CD14-positive monocyte (primary cell): ENCODE results near the gene ARHGAP15. TPM values are rescaled to one million over a fixed set of nuclear protein-coding genes. Genes with fewer than 3 reads are reported as not detected.

ENCODE experiments used
- DNase-seq, 3 donors: peaks; one replicate each; pipeline ENCODE4 v3.0.0-alpha.2; 2011 to 2022
- H2AFZ ChIP-seq: 2 replicates; pipeline ENCODE4 v1.6.0; 2012; ENCODE audit warnings: mild to moderate bottlenecking, low read depth, low read length, inconsistent platforms; ENCODE audit not compliant: insufficient read depth, poor library complexity, severe bottlenecking
- H3K27ac ChIP-seq, 2 donors: 1 replicate in 1 of 2; 2 replicates in 1 of 2; pipeline ENCODE4 v1.5.1; 2012 to 2013; ENCODE audit warnings: low read length in 2 of 2, control low read depth in 1 of 2, inconsistent platforms in 1 of 2, low read depth in 1 of 2, mild to moderate bottlenecking in 1 of 2
- H3K27me3 ChIP-seq, 2 donors: one replicate each; pipeline versions ENCODE4 v1.6.0 to v1.6.1; 2011 to 2013; ENCODE audit warnings: low read length in 2 of 2; ENCODE audit not compliant: control insufficient read depth in 2 of 2, insufficient read depth in 2 of 2
- H3K36me3 ChIP-seq, 2 donors: replicated peaks in 1 of 2; 1 replicate in 1 of 2; 2 replicates in 1 of 2; pipeline versions ENCODE4 v1.5.1 to v1.6.1; 2012 to 2013; ENCODE audit warnings: low read length in 2 of 2, control low read depth in 1 of 2, inconsistent platforms in 1 of 2, mild to moderate bottlenecking in 1 of 2; ENCODE audit not compliant: insufficient read depth in 2 of 2, control insufficient read depth in 1 of 2
- H3K4me1 ChIP-seq, 2 donors: 1 replicate in 1 of 2; 2 replicates in 1 of 2; pipeline versions ENCODE4 v1.5.1 to v1.6.1; 2012 to 2013; ENCODE audit warnings: low read length in 2 of 2, control low read depth in 1 of 2, inconsistent platforms in 1 of 2, mild to moderate bottlenecking in 1 of 2, moderate library complexity in 1 of 2; ENCODE audit not compliant: insufficient read depth in 2 of 2, control insufficient read depth in 1 of 2
- H3K4me2 ChIP-seq: replicated peaks from 2 replicates; pipeline ENCODE3; 2012; ENCODE audit warnings: low read length, moderate library complexity, mild to moderate bottlenecking; ENCODE audit not compliant: poor library complexity, severe bottlenecking; ENCODE audit errors: extremely low read depth
- H3K4me3 ChIP-seq, 3 experiments: fragments of 200-600 bp in 1 of 3; sonication (generic) in 1 of 3; replicated peaks in 1 of 3; 1 replicate in 2 of 3; 2 replicates in 1 of 3; pipeline ENCODE4 v1.5.1; 2011 to 2013; ENCODE audit warnings: low read length in 3 of 3, mild to moderate bottlenecking in 3 of 3, control low read depth in 2 of 3, low read depth in 2 of 3, inconsistent platforms in 1 of 3, moderate library complexity in 1 of 3
- H3K79me2 ChIP-seq: 2 replicates; pipeline ENCODE4 v1.6.0; 2012; ENCODE audit warnings: mild to moderate bottlenecking, control low read depth, inconsistent platforms, low read length, moderate library complexity; ENCODE audit not compliant: insufficient read depth
- H3K9ac ChIP-seq: 2 replicates; pipeline ENCODE4 v1.6.0; 2017; ENCODE audit warnings: low read length, mild to moderate bottlenecking; ENCODE audit not compliant: insufficient read depth, poor library complexity, severe bottlenecking
- H3K9me3 ChIP-seq, 2 donors: replicated peaks in 1 of 2; 1 replicate in 1 of 2; 2 replicates in 1 of 2; pipeline versions ENCODE4 v1.5.1 to v1.6.1; 2012 to 2013; ENCODE audit warnings: low read length in 2 of 2, control low read depth in 1 of 2; ENCODE audit not compliant: control insufficient read depth in 1 of 2, insufficient read depth in 1 of 2
- H4K20me1 ChIP-seq: 2 replicates; pipeline ENCODE4 v1.6.0; 2012; ENCODE audit warnings: mild to moderate bottlenecking, low read length, control low read depth, moderate library complexity; ENCODE audit not compliant: insufficient read depth
- H3K27ac Mint-ChIP-seq, 7 donors: one replicate each; pipeline ENCODE4 v1.8.0; 2020; ENCODE audit warnings: mild to moderate bottlenecking in 7 of 7, mixed read lengths in 7 of 7, moderate library complexity in 6 of 7, inconsistent platforms in 2 of 7
- H3K27me3 Mint-ChIP-seq, 3 donors: one replicate each; pipeline ENCODE4 v1.8.0; 2021 to 2022; ENCODE audit warnings: low read depth in 3 of 3, mild to moderate bottlenecking in 3 of 3, mixed read lengths in 3 of 3, moderate library complexity in 3 of 3, inconsistent platforms in 1 of 3
- H3K36me3 Mint-ChIP-seq, 2 donors: one replicate each; pipeline ENCODE4 v1.8.0; 2020; ENCODE audit warnings: mixed read lengths in 2 of 2, inconsistent platforms in 1 of 2, mild to moderate bottlenecking in 1 of 2
- H3K4me1 Mint-ChIP-seq: one replicate; pipeline ENCODE4 v1.8.0; 2020; ENCODE audit warnings: mild to moderate bottlenecking, mixed read lengths
- H3K4me3 Mint-ChIP-seq, 2 donors: one replicate each; pipeline ENCODE4 v1.8.0; 2020; ENCODE audit warnings: mild to moderate bottlenecking in 2 of 2, mixed read lengths in 2 of 2, moderate library complexity in 1 of 2
- H3K9me3 Mint-ChIP-seq, 7 donors: one replicate each; pipeline ENCODE4 v1.8.0; 2020 to 2022; ENCODE audit warnings: mixed read lengths in 7 of 7, mild to moderate bottlenecking in 6 of 7, moderate library complexity in 6 of 7, inconsistent platforms in 2 of 7
- CTCF ChIP-seq: fragments of 200-600 bp; IDR thresholded peaks from one replicate; pipeline ENCODE4 v1.8.0; 2022; ENCODE audit warnings: antibody characterized with exemption, mild to moderate bottlenecking
- WGBS: methylation state at CpG from one replicate; pipeline ENCODE4 v1.1.5; 2013; ENCODE audit warnings: missing lambda C conversion rate; ENCODE audit not compliant: insufficient coverage; 5-methylcytosine and 5-hydroxymethylcytosine counted together
- intact Hi-C, 2 donors: fragments of 100-400 bp; cut with micrococcal nuclease; formaldehyde crosslinking; loops; one replicate each; pipeline versions ENCODE4 v1.15.0 to v1.15.1; 2023
- polyA plus RNA-seq, 3 donors: library from polyadenylated mRNA; depleted of rRNA in 1 of 3; unstranded in 2 of 3; stranded (reverse) in 1 of 3; fragments of 300-500 nt in 2 of 3; fragments of >200 nt in 1 of 3; fragmentation: Illumina TruSeq in 2 of 3; gene quantifications; 1 replicate in 2 of 3; 2 replicates in 1 of 3; pipeline ENCODE4 v1.2.3, GENCODE V29; 2012 to 2021

Gene ARHGAP15
- polyA plus RNA-seq, 3 donors: 35.4 to 50.9 (median 50.7) TPM

- Histone ChIP-seq H2AFZ (no peak overlapping the region), H3K79me2 (peaks cover 96% of the 10 kb centered on the region), H3K27me3 (no peaks in the 10 kb centered on the region), H3K4me1 (peaks cover 42 to 63% of the 10 kb centered on the region in 2 donors), H3K27ac (no peak overlapping the region), H3K36me3 (no peaks in the 10 kb centered on the region), H3K9me3 (no peaks in the 10 kb centered on the region), H3K4me2 (no peak overlapping the region), H3K9ac (no peak overlapping the region), H4K20me1 (peaks cover 4% of the 10 kb centered on the region), H3K4me3 (no peak overlapping the region)
- Mint-ChIP-seq H3K27ac (no peak overlapping the region), H3K36me3 (peaks cover 8 to 14% of the 10 kb centered on the region in 2 donors), H3K4me1 (peaks cover 67% of the 10 kb centered on the region), H3K27me3 (peaks cover 0 to 1% (median 0%) of the 10 kb centered on the region in 3 donors), H3K4me3 (no peak overlapping the region), H3K9me3 (peaks cover 0 to 3% (median 0%) of the 10 kb centered on the region in 7 donors)
- WGBS: no CpG with 5 or more reads among the region's 2 CpGs
- no peak for DNase-seq
- no peak for TF ChIP-seq CTCF
- intact Hi-C loops: no loop called here
Observed at GRCh38 chr2:143133783-143134182, 4.6 kb downstream of the ARHGAP15 start.

- TF ChIP-seq CTCF: no peak
- H3K36me3 ChIP-seq: no peaks in the 10 kb centered on the region
- no peaks in the 10 kb centered on the region for H3K27me3 ChIP-seq
- H2AFZ ChIP-seq: no peak overlapping the region
- Mint-ChIP-seq H3K4me1 (peaks cover 82% of the 10 kb centered on the region), H3K27me3 (peaks cover 0 to 1% (median 0%) of the 10 kb centered on the region in 3 donors), H3K36me3 (peaks cover 8 to 15% of the 10 kb centered on the region in 2 donors), H3K27ac (peak overlapping the region in 4 of 7 donors; percentile 31 to 76 (median 42)), H3K4me3 (no peak overlapping the region), H3K9me3 (peaks cover 0 to 3% (median 0%) of the 10 kb centered on the region in 7 donors)
- no peaks in the 10 kb centered on the region for H3K9me3 ChIP-seq
- H3K4me1 ChIP-seq: peaks cover 59 to 67% of the 10 kb centered on the region in 2 donors
- peak overlapping the region in 1 of 2 donors; percentile 74 for H3K27ac ChIP-seq
- H3K4me2 ChIP-seq: peak overlapping the region; percentile 28
- DNase-seq: no peak
- H3K9ac ChIP-seq: no peak overlapping the region
- 100% methylated on average over 1 of the region's 3 CpGs for WGBS
- peak overlapping the region in 1 of 3 experiments; percentile 6 for H3K4me3 ChIP-seq
- H4K20me1 ChIP-seq: peaks cover 8% of the 10 kb centered on the region
- intact Hi-C loops: no loop called here
- peaks cover 100% of the 10 kb centered on the region for H3K79me2 ChIP-seq
Observed at GRCh38 chr2:143138292-143138691, 9.1 kb downstream of the ARHGAP15 start.
